Lung (tissue), 12 donors: ENCODE results near the gene KIF26A. TPM values are rescaled to one million over a fixed set of nuclear protein-coding genes. Genes with fewer than 3 reads are reported as not detected.

ENCODE experiments used
- ATAC-seq: fragments of 200-7000 bp; cut with Tn5 transposase; one replicate; pipeline ENCODE4 v1.9.1; 2020; ENCODE audit warnings: moderate number of reproducible peaks; ENCODE audit not compliant: insufficient read depth, low FRiP score
- DNase-seq, 3 donors: peaks; one replicate each; pipeline ENCODE4 v3.0.0-alpha.2; 2013 to 2017
- H3K27ac ChIP-seq, 2 donors: one replicate each; pipeline ENCODE4 v1.5.1; 2013; ENCODE audit warnings: mild to moderate bottlenecking in 2 of 2, moderate library complexity in 2 of 2, control low read depth in 1 of 2, inconsistent platforms in 1 of 2, low read depth in 1 of 2, low read length in 1 of 2
- H3K27me3 ChIP-seq, 3 donors: one replicate each; pipeline ENCODE4 v1.5.1; 2013; ENCODE audit warnings: low read length in 2 of 3; ENCODE audit not compliant: control insufficient read depth in 3 of 3, insufficient read depth in 3 of 3
- H3K36me3 ChIP-seq, 4 donors: one replicate each; pipeline ENCODE4 v1.5.1; 2013; ENCODE audit warnings: low read length in 4 of 4, mild to moderate bottlenecking in 1 of 4, moderate library complexity in 1 of 4; ENCODE audit not compliant: control insufficient read depth in 4 of 4, insufficient read depth in 4 of 4
- H3K4me1 ChIP-seq, 5 donors: one replicate each; pipeline ENCODE4 v1.5.1; 2013; ENCODE audit warnings: low read length in 5 of 5, mild to moderate bottlenecking in 2 of 5, moderate library complexity in 1 of 5; ENCODE audit not compliant: control insufficient read depth in 5 of 5, insufficient read depth in 5 of 5
- H3K4me3 ChIP-seq: one replicate; pipeline ENCODE4 v1.5.1; 2013; ENCODE audit warnings: mild to moderate bottlenecking, control low read depth, moderate library complexity
- H3K9ac ChIP-seq, 2 donors: one replicate each; pipeline ENCODE4 v1.5.1; 2013; ENCODE audit warnings: low read length in 2 of 2, control low read depth in 1 of 2; ENCODE audit not compliant: insufficient read depth in 1 of 2
- H3K9me3 ChIP-seq, 4 donors: one replicate each; pipeline ENCODE4 v1.5.1; 2013; ENCODE audit warnings: low read length in 3 of 4, mild to moderate bottlenecking in 1 of 4, moderate library complexity in 1 of 4; ENCODE audit not compliant: control insufficient read depth in 4 of 4, insufficient read depth in 3 of 4
- WGBS, 2 donors: extraction: QIAGEN DNeasy Blood & Tissue Kit; methylation state at CpG; one replicate each; pipeline ENCODE4 v1.1.7; 2013; 5-methylcytosine and 5-hydroxymethylcytosine counted together
- polyA plus RNA-seq, 2 donors: library from polyadenylated mRNA; stranded (reverse); fragments of 200-250 nt; gene quantifications; one replicate each; pipeline ENCODE4 v1.2.1, GENCODE V29; 2013
- total RNA-seq, 2 donors: library from RNA; depleted of rRNA in 1 of 2; stranded (reverse); fragments of >200 nt in 1 of 2; gene quantifications; one replicate each; pipeline ENCODE4 v1.2.1, GENCODE V29; 2014 to 2021
- TF ChIP-seq, protein P1 (sequence below): IDR thresholded peaks from 2 replicates; pipeline ENCODE4 v1.5.1; 2012; ENCODE audit warnings: mild to moderate bottlenecking; ENCODE audit errors: control extremely low read depth, extremely low read depth
- donor health status: control.
- donor health status: control.
- donor health status: Bipolar disorder and iron deficiency.
- donor health status: healthy.
- donor health status: DM: yes; HTN: yes; CAD: no.

Gene KIF26A
- total and polyA plus RNA-seq, 4 donors = 2.4 to 11.4 (median 4.5) TPM

GRCh38 chr14:104200106-104200505 is 61.7 kb downstream of the KIF26A start:
- DNase-seq (no peak), ATAC-seq (no peak)
- Histone ChIP-seq H3K4me3 (no peak overlapping the region), H3K27ac (no peak overlapping the region), H3K9ac (no peak overlapping the region), H3K27me3 (no peaks in the 10 kb centered on the region), H3K4me1 (peaks cover 0 to 27% (median 5%) of the 10 kb centered on the region in 5 donors), H3K36me3 (no peaks in the 10 kb centered on the region), H3K9me3 (no peaks in the 10 kb centered on the region)
- WGBS, 2 donors = 85 to 89% methylated on average over 14 of the region's 14 CpGs
- TF ChIP-seq, protein P1, sequence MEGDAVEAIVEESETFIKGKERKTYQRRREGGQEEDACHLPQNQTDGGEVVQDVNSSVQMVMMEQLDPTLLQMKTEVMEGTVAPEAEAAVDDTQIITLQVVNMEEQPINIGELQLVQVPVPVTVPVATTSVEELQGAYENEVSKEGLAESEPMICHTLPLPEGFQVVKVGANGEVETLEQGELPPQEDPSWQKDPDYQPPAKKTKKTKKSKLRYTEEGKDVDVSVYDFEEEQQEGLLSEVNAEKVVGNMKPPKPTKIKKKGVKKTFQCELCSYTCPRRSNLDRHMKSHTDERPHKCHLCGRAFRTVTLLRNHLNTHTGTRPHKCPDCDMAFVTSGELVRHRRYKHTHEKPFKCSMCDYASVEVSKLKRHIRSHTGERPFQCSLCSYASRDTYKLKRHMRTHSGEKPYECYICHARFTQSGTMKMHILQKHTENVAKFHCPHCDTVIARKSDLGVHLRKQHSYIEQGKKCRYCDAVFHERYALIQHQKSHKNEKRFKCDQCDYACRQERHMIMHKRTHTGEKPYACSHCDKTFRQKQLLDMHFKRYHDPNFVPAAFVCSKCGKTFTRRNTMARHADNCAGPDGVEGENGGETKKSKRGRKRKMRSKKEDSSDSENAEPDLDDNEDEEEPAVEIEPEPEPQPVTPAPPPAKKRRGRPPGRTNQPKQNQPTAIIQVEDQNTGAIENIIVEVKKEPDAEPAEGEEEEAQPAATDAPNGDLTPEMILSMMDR = no peak

- DNase-seq (no peak), ATAC-seq (no peak)
- Histone ChIP-seq H3K27ac (no peak overlapping the region), H3K9me3 (no peaks in the 10 kb centered on the region), H3K36me3 (no peaks in the 10 kb centered on the region), H3K4me1 (peaks cover 0 to 26% (median 5%) of the 10 kb centered on the region in 5 donors), H3K4me3 (no peak overlapping the region), H3K9ac (no peak overlapping the region), H3K27me3 (no peaks in the 10 kb centered on the region)
- WGBS, 2 donors = 93 to 96% methylated on average over 10 of the region's 10 CpGs
- TF ChIP-seq, protein P1 = no peak
These were observed 62.2 kb downstream of the KIF26A start for GRCh38 chr14:104200591-104200990.

DNA sequence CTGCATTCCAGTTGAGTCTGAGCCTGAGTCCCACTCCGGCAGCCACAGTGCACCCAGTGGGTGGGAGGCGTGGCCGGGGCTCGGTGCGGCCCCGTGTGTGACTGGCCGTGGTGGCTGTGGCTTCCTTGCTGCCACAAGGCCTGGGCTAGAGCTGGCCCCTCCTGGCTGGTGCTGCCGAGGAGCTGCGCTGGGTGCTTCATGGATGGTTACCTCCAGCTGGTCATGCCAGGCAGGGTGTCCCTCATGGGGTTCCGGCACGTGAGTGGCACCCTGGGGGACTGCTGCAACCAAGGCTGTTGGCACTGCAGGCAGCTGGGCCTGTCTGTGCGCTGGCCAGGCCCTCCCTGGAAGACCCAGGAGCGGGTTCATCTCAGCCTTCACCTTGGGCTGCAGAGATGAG is 62.7 kb downstream of the KIF26A start:
- ATAC-seq = no peak
- Histone ChIP-seq H3K9me3 (no peaks in the 10 kb centered on the region), H3K4me1 (peaks cover 0 to 24% (median 5%) of the 10 kb centered on the region in 5 donors), H3K27ac (no peak overlapping the region), H3K4me3 (no peak overlapping the region), H3K27me3 (no peaks in the 10 kb centered on the region), H3K9ac (no peak overlapping the region), H3K36me3 (no peaks in the 10 kb centered on the region)
- no peak for DNase-seq
- 93 to 98% methylated on average over 12 to 13 of the region's 13 CpGs for WGBS, 2 donors
- TF ChIP-seq, protein P1 = no peak

DNA sequence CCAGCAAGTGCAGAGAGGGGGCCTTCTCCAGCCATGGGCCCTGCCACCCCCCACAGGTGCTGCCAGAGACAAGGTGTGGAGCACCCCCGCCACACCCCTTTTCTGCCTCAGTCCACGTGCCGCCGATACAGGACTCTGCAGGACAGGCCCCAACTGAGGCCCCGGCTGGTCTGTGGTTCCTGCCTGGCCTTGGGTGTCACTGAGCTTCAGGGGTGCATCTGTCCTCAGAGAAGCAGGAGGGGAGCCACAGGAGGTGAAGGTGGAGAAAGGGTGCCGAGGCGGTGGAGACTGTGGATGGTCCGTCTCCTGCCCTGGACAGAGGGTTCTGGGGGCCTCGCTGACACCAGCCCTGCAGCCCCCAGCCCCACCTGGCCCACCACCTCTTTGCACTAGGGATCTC is 63.1 kb downstream of the KIF26A start:
- H3K27me3 ChIP-seq = no peaks in the 10 kb centered on the region
- no peak for DNase-seq
- no peak overlapping the region for H3K9ac ChIP-seq
- no peaks in the 10 kb centered on the region for H3K36me3 ChIP-seq
- H3K9me3 ChIP-seq = no peaks in the 10 kb centered on the region
- no peak for ATAC-seq
- peaks cover 0 to 24% (median 4%) of the 10 kb centered on the region in 5 donors for H3K4me1 ChIP-seq
- H3K27ac ChIP-seq = no peak overlapping the region
- no peak overlapping the region for H3K4me3 ChIP-seq
- TF ChIP-seq, protein P1 = no peak
- WGBS, 2 donors = 84 to 96% methylated on average over 9 of the region's 9 CpGs
